Measurements from ENCODE around the gene ZBTB46.

DNA sequence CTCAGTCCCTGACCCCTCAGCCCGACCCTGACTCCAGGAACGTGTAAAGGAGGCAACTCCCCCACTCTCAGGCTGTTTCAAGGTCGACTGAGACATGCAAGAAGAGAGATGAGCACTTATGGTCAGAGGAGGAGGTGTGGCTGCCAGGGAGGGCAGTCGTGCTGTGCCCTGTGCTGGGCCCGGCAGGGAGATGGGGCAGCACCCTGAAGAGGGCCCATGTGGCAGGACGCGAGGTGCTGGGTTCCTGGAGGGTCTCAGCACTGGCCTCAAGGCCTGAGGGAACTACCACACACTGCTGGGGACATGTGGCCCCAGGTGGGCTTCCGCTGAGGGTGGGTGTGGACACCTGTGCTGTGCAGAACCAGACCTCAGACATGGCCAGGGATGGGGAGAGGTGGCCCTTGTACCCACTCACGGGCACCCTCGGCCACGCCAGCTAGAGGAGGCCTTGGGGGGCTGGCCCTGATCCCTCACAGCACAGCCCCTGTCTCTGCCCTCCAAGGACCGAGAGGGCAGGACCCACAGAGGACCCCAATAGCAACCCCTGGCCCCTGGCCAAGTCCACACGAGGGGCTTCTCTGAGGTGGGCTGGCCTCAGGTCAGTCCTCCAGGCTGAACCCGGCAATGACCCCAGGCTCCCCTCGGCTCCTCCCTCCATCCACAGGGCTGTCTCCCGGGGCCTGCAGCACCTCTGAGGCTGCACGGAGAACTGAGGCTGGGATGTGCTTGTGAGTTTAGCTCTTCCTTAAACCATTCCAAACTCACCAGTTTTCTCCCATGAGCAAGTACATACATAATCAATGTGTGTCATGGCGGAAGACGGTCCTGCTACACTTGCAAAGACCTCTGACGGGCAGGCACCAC, 82.8 kb downstream of the ZBTB46 start:
- TF ChIP-seq, protein P1, sequence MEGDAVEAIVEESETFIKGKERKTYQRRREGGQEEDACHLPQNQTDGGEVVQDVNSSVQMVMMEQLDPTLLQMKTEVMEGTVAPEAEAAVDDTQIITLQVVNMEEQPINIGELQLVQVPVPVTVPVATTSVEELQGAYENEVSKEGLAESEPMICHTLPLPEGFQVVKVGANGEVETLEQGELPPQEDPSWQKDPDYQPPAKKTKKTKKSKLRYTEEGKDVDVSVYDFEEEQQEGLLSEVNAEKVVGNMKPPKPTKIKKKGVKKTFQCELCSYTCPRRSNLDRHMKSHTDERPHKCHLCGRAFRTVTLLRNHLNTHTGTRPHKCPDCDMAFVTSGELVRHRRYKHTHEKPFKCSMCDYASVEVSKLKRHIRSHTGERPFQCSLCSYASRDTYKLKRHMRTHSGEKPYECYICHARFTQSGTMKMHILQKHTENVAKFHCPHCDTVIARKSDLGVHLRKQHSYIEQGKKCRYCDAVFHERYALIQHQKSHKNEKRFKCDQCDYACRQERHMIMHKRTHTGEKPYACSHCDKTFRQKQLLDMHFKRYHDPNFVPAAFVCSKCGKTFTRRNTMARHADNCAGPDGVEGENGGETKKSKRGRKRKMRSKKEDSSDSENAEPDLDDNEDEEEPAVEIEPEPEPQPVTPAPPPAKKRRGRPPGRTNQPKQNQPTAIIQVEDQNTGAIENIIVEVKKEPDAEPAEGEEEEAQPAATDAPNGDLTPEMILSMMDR (IDR thresholded peaks at IDR 0.05): no peak
- no peak for TF ChIP-seq POLR2A (IDR thresholded peaks at IDR 0.05)
- no peak for TF ChIP-seq POLR2AphosphoS5 (IDR thresholded peaks at IDR 0.05; ENCODE audit: insufficient read depth in 1 of 2, low read depth in 1 of 2)

All from vagina (tissue), 2 donors.